HL-60 (cell line): ENCODE measurements around the gene PRSS33.

Source experiments
- DNase-seq, 2 experiments: peaks; one replicate each; pipeline ENCODE4 v3.0.0-alpha.2; 2010 to 2020; ENCODE audit warnings: low read depth in 1 of 2, low spot score in 1 of 2
- H3K27ac ChIP-seq: fragments of 250-450 bp; sonication (Bioruptor Pico); replicated peaks from 2 replicates; pipeline ENCODE4 v1.5.1; 2020; ENCODE audit warnings: mild to moderate bottlenecking, moderate library complexity
- H3K27me3 ChIP-seq: fragments of 250-450 bp; sonication (Bioruptor Pico); 2 replicates; pipeline ENCODE4 v1.5.1; 2021; ENCODE audit warnings: mild to moderate bottlenecking, moderate library complexity; ENCODE audit not compliant: insufficient read depth, poor library complexity, severe bottlenecking
- H3K4me3 ChIP-seq: replicated peaks from 2 replicates; pipeline ENCODE4 v1.5.1; 2011; ENCODE audit warnings: mild to moderate bottlenecking, control low read depth, low read length; ENCODE audit not compliant: insufficient read depth
- GABPA ChIP-seq: IDR thresholded peaks from 2 replicates; pipeline ENCODE4 v1.6.1; 2012; ENCODE audit warnings: low read depth
- POLR2AphosphoS5 ChIP-seq: IDR thresholded peaks from 2 replicates; pipeline ENCODE4 v1.6.1; 2012; ENCODE audit warnings: low read depth
- SPI1 ChIP-seq: IDR thresholded peaks from 2 replicates; pipeline ENCODE4 v1.6.1; 2012; ENCODE audit warnings: low read depth, mild to moderate bottlenecking, borderline replicate concordance
- TF ChIP-seq, protein P1 (sequence below): IDR thresholded peaks from one replicate; pipeline ENCODE4 v1.5.1; 2011; ENCODE audit warnings: low read length, control low read depth, inconsistent platforms; ENCODE audit not compliant: insufficient read depth
- TF ChIP-seq, protein P2 (sequence below): IDR thresholded peaks from 2 replicates; pipeline ENCODE4 v1.6.1; 2012; ENCODE audit warnings: low read depth; ENCODE audit not compliant: insufficient replicate concordance

PRSS33 gene

GRCh38 chr16:2825906-2826305 lies 38.5 kb upstream of the PRSS33 start:
- Histone ChIP-seq H3K27me3 (no peaks in the 10 kb centered on the region), H3K4me3 (no peak overlapping the region), H3K27ac (no peak overlapping the region)
- TF ChIP-seq, protein P1, sequence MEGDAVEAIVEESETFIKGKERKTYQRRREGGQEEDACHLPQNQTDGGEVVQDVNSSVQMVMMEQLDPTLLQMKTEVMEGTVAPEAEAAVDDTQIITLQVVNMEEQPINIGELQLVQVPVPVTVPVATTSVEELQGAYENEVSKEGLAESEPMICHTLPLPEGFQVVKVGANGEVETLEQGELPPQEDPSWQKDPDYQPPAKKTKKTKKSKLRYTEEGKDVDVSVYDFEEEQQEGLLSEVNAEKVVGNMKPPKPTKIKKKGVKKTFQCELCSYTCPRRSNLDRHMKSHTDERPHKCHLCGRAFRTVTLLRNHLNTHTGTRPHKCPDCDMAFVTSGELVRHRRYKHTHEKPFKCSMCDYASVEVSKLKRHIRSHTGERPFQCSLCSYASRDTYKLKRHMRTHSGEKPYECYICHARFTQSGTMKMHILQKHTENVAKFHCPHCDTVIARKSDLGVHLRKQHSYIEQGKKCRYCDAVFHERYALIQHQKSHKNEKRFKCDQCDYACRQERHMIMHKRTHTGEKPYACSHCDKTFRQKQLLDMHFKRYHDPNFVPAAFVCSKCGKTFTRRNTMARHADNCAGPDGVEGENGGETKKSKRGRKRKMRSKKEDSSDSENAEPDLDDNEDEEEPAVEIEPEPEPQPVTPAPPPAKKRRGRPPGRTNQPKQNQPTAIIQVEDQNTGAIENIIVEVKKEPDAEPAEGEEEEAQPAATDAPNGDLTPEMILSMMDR = no peak
- TF ChIP-seq POLR2AphosphoS5 (no peak), GABPA (no peak), SPI1 (no peak)
- TF ChIP-seq, protein P2, sequence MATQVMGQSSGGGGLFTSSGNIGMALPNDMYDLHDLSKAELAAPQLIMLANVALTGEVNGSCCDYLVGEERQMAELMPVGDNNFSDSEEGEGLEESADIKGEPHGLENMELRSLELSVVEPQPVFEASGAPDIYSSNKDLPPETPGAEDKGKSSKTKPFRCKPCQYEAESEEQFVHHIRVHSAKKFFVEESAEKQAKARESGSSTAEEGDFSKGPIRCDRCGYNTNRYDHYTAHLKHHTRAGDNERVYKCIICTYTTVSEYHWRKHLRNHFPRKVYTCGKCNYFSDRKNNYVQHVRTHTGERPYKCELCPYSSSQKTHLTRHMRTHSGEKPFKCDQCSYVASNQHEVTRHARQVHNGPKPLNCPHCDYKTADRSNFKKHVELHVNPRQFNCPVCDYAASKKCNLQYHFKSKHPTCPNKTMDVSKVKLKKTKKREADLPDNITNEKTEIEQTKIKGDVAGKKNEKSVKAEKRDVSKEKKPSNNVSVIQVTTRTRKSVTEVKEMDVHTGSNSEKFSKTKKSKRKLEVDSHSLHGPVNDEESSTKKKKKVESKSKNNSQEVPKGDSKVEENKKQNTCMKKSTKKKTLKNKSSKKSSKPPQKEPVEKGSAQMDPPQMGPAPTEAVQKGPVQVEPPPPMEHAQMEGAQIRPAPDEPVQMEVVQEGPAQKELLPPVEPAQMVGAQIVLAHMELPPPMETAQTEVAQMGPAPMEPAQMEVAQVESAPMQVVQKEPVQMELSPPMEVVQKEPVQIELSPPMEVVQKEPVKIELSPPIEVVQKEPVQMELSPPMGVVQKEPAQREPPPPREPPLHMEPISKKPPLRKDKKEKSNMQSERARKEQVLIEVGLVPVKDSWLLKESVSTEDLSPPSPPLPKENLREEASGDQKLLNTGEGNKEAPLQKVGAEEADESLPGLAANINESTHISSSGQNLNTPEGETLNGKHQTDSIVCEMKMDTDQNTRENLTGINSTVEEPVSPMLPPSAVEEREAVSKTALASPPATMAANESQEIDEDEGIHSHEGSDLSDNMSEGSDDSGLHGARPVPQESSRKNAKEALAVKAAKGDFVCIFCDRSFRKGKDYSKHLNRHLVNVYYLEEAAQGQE = no peak
- DNase-seq = no peak

GRCh38 chr16:2825049-2825742 lies 37.8 kb upstream of the PRSS33 start:
- Histone ChIP-seq H3K27me3 (no peaks in the 10 kb centered on the region), H3K4me3 (no peak overlapping the region), H3K27ac (no peak overlapping the region)
- no peak for DNase-seq
- TF ChIP-seq SPI1 = no peak
- TF ChIP-seq, protein P1 = no peak
- TF ChIP-seq POLR2AphosphoS5 = no peak
- TF ChIP-seq, protein P2 = no peak
- TF ChIP-seq GABPA = no peak

DNA sequence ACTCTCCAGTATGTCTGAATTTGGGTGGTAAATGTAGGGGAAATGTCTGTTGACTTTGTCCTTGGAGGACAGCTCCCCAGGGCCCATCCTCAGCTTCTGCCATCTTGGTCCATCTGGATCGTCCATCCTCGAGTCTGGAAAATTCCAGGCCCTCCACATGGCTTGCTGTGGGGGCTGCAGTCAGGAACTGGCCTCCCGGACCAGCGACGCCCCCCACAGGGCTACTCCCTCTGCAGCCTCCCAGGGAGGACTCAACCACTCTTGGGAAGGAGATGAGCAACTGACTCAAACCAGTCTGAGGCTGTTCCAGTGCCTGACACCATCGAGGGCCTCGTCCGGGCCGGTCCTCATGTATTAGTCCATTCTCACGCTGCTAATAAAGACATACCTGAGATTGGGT lies 37.3 kb upstream of the PRSS33 start:
- H3K4me3 ChIP-seq = no peak overlapping the region
- no peaks in the 10 kb centered on the region for H3K27me3 ChIP-seq
- no peak for DNase-seq
- TF ChIP-seq, protein P1 = no peak
- no peak for TF ChIP-seq GABPA
- TF ChIP-seq, protein P2 = no peak
- no peak for TF ChIP-seq POLR2AphosphoS5
- no peak for TF ChIP-seq SPI1
- H3K27ac ChIP-seq = no peak overlapping the region
